Endothelial cell of umbilical vein (primary cell): Measurements from ENCODE around the gene SDSL. TPM values are rescaled to one million over a fixed set of nuclear protein-coding genes. Genes with fewer than 3 reads are reported as not detected.

ENCODE experiments used
- BruUV-seq: library from RNA; stranded (reverse); fragments of 400-500 nt; replicated peaks from 2 replicates; lab custom pipeline; 2021; lab: Mats Ljungman, UMichigan
- CTCF ChIA-PET: fragments of 300-600, 350-600 bp; sonication (Branson Sonifier 250); formaldehyde crosslinking; loops from one replicate; lab custom pipeline; 2021; ENCODE audit warnings: antibody characterized with exemption, inconsistent platforms; lab: Charles Lee
- POLR2A ChIA-PET: fragments of 300-600, 350-600 bp; sonication (Branson Sonifier 250); formaldehyde crosslinking; loops from one replicate; lab custom pipeline; 2021; ENCODE audit warnings: antibody characterized with exemption, inconsistent platforms; lab: Charles Lee
- DNase-seq: peaks from one replicate; pipeline ENCODE4 v3.0.0-alpha.2; 2011; ENCODE audit warnings: low read depth, low spot score
- FAIRE-seq: peaks from 2 replicates; lab custom pipeline; 2011; peaks lifted over from hg19 to GRCh38; lab: Jason Lieb, UNC
- H2AFZ ChIP-seq: 2 replicates; pipeline ENCODE4 v1.6.0; 2012; ENCODE audit warnings: low read depth, low read length, control low read depth, inconsistent platforms
- H3K27ac ChIP-seq: 2 replicates; pipeline ENCODE4 v1.5.1; 2011; ENCODE audit warnings: low read depth, mild to moderate bottlenecking, control low read depth, low read length, moderate library complexity; ENCODE audit not compliant: insufficient read depth
- H3K27me3 ChIP-seq, 2 experiments: 2 replicates each; pipeline versions ENCODE4 v1.6.0 to v1.6.1; 2011; ENCODE audit warnings: low read length in 2 of 2, mixed read lengths in 1 of 2; ENCODE audit not compliant: control insufficient read depth in 2 of 2, insufficient read depth in 2 of 2
- H3K36me3 ChIP-seq, 2 experiments: 2 replicates in 1 of 2; 3 replicates in 1 of 2; pipeline ENCODE4 v1.5.1; 2011; ENCODE audit warnings: low read length in 2 of 2, mild to moderate bottlenecking in 1 of 2, moderate library complexity in 1 of 2; ENCODE audit not compliant: control insufficient read depth in 2 of 2, insufficient read depth in 2 of 2; ENCODE audit errors: extremely low read depth in 1 of 2
- H3K4me1 ChIP-seq: 3 replicates; pipeline ENCODE4 v1.5.1; 2011; ENCODE audit warnings: mild to moderate bottlenecking, low read length; ENCODE audit not compliant: control insufficient read depth, insufficient read depth; ENCODE audit errors: extremely low read depth
- H3K4me2 ChIP-seq: 2 replicates; pipeline ENCODE4 v1.6.1; 2011; ENCODE audit warnings: low read length, control low read depth, mixed read lengths; ENCODE audit not compliant: insufficient read depth
- H3K4me3 ChIP-seq, 3 experiments: fragments of 200-600 bp in 1 of 3; sonication (generic), shearing (Covaris generic) in 1 of 3; replicated peaks in 1 of 3; 2 replicates each; pipeline ENCODE4 v1.5.1; 2011 to 2016; ENCODE audit warnings: control low read depth in 3 of 3, low read length in 3 of 3, mild to moderate bottlenecking in 2 of 3, inconsistent platforms in 1 of 3, low read depth in 1 of 3, moderate library complexity in 1 of 3; ENCODE audit not compliant: insufficient read depth in 1 of 3
- H3K79me2 ChIP-seq: 2 replicates; pipeline ENCODE4 v1.6.0; 2012; ENCODE audit warnings: low read length, inconsistent platforms; ENCODE audit not compliant: control insufficient read depth, insufficient read depth
- H3K9ac ChIP-seq: replicated peaks from 2 replicates; pipeline ENCODE3; 2011; ENCODE audit warnings: low read length, control low read depth; ENCODE audit not compliant: insufficient read depth; ENCODE audit errors: extremely low read depth
- H3K9me1 ChIP-seq: replicated peaks from 3 replicates; pipeline ENCODE4 v1.6.0; 2011; ENCODE audit warnings: mild to moderate bottlenecking, low read length; ENCODE audit not compliant: control insufficient read depth, insufficient read depth; ENCODE audit errors: extremely low read depth
- H3K9me3 ChIP-seq: replicated peaks from 2 replicates; pipeline ENCODE4 v1.5.1; 2012; ENCODE audit warnings: low read length, inconsistent platforms; ENCODE audit not compliant: control insufficient read depth, insufficient read depth
- H4K20me1 ChIP-seq: replicated peaks from 2 replicates; pipeline ENCODE3; 2011; ENCODE audit warnings: mild to moderate bottlenecking, low read length; ENCODE audit not compliant: control insufficient read depth, insufficient read depth; ENCODE audit errors: extremely low read depth
- EZH2 ChIP-seq: IDR thresholded peaks from 2 replicates; pipeline ENCODE4 v1.6.1; 2012; ENCODE audit warnings: borderline replicate concordance, low read depth, mild to moderate bottlenecking, moderate library complexity, low read length, inconsistent platforms; ENCODE audit not compliant: severe bottlenecking
- FOS ChIP-seq: IDR thresholded peaks from 2 replicates; pipeline ENCODE4 v1.6.1; 2011; ENCODE audit warnings: mild to moderate bottlenecking, low read length, moderate library complexity, borderline replicate concordance; ENCODE audit not compliant: insufficient read depth
- GATA2 ChIP-seq: IDR thresholded peaks from 2 replicates; pipeline ENCODE4 v1.7.0; 2011; ENCODE audit warnings: low read depth, mild to moderate bottlenecking, moderate library complexity, mixed read lengths, low read length; ENCODE audit not compliant: insufficient read length, insufficient read depth
- JUN ChIP-seq: IDR thresholded peaks from 2 replicates; pipeline ENCODE4 v1.6.1; 2011; ENCODE audit warnings: borderline replicate concordance, low read depth; ENCODE audit not compliant: insufficient read length, insufficient read depth
- MYC ChIP-seq: IDR thresholded peaks from one replicate; pipeline ENCODE4 v1.6.1; 2011; ENCODE audit warnings: mild to moderate bottlenecking, low read depth, low read length
- POLR2A ChIP-seq: IDR thresholded peaks from 2 replicates; pipeline ENCODE4 v1.6.1; 2012; ENCODE audit warnings: low read depth, mild to moderate bottlenecking, control low read depth, low read length
- POLR2AphosphoS5 ChIP-seq: IDR thresholded peaks from 2 replicates; pipeline ENCODE4 v1.6.1; 2012; ENCODE audit warnings: low read depth, mild to moderate bottlenecking, control low read depth, low read length, moderate library complexity; ENCODE audit not compliant: insufficient read depth
- dilution Hi-C: fragments of 300-500 bp; cut with MboI; formaldehyde crosslinking; loops from one replicate; pipeline ENCODE4 v1.15.0; 2019; ENCODE audit warnings: low sequenced_read_pairs; ENCODE audit not compliant: extremely low pct_ligation_motif_present
- intact Hi-C: fragments of 100-400 bp; cut with micrococcal nuclease; formaldehyde crosslinking; loops from one replicate; pipeline ENCODE4 v1.10.0; 2022
- polyA plus RNA-seq, 4 experiments: library from polyadenylated mRNA; depleted of rRNA in 3 of 4; stranded (reverse) in 3 of 4; unstranded in 1 of 4; fragments of >200 nt; gene quantifications; 2 replicates each; pipeline versions ENCODE4 v1.2.1 to v1.2.3, GENCODE V29; 2011 to 2012; ENCODE audit warnings: missing spikeins in 1 of 4
- total RNA-seq: library from RNA; stranded (reverse); gene quantifications from 2 replicates; pipeline ENCODE4 v1.2.3, GENCODE V29; 2021
- TF ChIP-seq, protein P1 (sequence below), 2 donors: IDR thresholded peaks; 1 replicate in 1 of 2; 2 replicates in 1 of 2; pipeline ENCODE4 v1.5.1; 2011; ENCODE audit warnings: low read length in 2 of 2, mild to moderate bottlenecking in 2 of 2, moderate library complexity in 2 of 2, control low read depth in 1 of 2, inconsistent platforms in 1 of 2, low read depth in 1 of 2; ENCODE audit not compliant: insufficient read depth in 1 of 2; ENCODE audit errors: extremely low read depth in 1 of 2
- TF ChIP-seq, protein P2 (sequence below): IDR thresholded peaks from 2 replicates; pipeline ENCODE4 v1.6.1; 2011; ENCODE audit not compliant: insufficient read depth, insufficient read length

The SDSL gene
- total and polyA plus RNA-seq, 2 donors (not counting 3 experiments of a cell fraction or from before 2014, with no cell fraction given) = 5.7 to 16.9 TPM

DNA sequence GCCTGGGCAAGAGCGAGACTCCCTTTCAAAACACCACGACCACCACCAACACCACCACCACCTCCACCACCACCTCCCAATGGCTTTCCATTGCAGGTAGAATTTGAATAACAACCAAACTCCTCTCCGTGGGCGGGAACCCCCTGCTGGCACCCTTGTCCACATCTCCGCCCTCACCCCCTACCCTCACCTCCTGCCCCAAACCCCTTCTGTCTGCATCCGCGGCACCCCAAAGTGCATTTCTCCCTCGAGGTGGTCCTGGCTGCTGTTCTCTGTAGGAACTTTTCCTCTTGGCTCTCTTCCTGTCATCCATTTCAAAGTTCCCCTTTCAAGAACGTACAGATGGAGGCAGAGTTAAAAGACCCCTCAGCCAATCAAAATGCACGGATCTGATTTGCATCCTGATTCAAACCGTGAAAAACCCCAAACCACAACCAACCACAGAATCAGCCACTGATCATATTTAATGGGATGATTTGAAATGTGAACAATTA is 3.8 kb downstream of the SDSL start:
- CTCF ChIA-PET = interaction anchor here (0.6 to 2.8 kb wide), 78 partner anchors 9 to 540 kb away, joined by 3 to 42 read pairs (median 4); partner anchors contain the start of genes CFAP73, PLBD2, RBM19 and RITA1

More for the DNA sequence above, 3.8 kb downstream of the SDSL start:
- TF ChIP-seq EZH2 (no peak), POLR2AphosphoS5 (no peak), POLR2A (no peak), GATA2 (no peak), FOS (no peak), MYC (no peak), JUN (no peak)
- TF ChIP-seq, protein P1, sequence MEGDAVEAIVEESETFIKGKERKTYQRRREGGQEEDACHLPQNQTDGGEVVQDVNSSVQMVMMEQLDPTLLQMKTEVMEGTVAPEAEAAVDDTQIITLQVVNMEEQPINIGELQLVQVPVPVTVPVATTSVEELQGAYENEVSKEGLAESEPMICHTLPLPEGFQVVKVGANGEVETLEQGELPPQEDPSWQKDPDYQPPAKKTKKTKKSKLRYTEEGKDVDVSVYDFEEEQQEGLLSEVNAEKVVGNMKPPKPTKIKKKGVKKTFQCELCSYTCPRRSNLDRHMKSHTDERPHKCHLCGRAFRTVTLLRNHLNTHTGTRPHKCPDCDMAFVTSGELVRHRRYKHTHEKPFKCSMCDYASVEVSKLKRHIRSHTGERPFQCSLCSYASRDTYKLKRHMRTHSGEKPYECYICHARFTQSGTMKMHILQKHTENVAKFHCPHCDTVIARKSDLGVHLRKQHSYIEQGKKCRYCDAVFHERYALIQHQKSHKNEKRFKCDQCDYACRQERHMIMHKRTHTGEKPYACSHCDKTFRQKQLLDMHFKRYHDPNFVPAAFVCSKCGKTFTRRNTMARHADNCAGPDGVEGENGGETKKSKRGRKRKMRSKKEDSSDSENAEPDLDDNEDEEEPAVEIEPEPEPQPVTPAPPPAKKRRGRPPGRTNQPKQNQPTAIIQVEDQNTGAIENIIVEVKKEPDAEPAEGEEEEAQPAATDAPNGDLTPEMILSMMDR (IDR thresholded peaks at IDR 0.05; ENCODE audit: extremely low read depth in 1 of 2, insufficient read depth in 1 of 2, low read depth in 1 of 2, low read length in 2 of 2) = no peak
- TF ChIP-seq, protein P2, sequence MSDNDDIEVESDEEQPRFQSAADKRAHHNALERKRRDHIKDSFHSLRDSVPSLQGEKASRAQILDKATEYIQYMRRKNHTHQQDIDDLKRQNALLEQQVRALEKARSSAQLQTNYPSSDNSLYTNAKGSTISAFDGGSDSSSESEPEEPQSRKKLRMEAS = no peak
- Histone ChIP-seq H3K4me2 (no peak overlapping the region), H2AFZ (no peak overlapping the region), H4K20me1 (no peaks in the 10 kb centered on the region), H3K36me3 (no peaks in the 10 kb centered on the region), H3K4me3 (no peak overlapping the region), H3K27ac (no peak overlapping the region), H3K79me2 (no peaks in the 10 kb centered on the region), H3K9me3 (no peaks in the 10 kb centered on the region), H3K4me1 (peaks cover 7% of the 10 kb centered on the region), H3K27me3 (no peaks in the 10 kb centered on the region), H3K9ac (no peak overlapping the region), H3K9me1 (no peaks in the 10 kb centered on the region)
- no TSS peak for BruUV-seq
- no peak for DNase-seq
- dilution Hi-C loops (no loop called here), intact Hi-C loops (loop anchor here (1.0 to 2.0 kb wide), 4 partner anchors 91 to 377 kb away; partner anchors contain the start of gene SLC8B1)
- POLR2A ChIA-PET = no interaction called here
- no peak for FAIRE-seq
